DND-41 (cell line): ENCODE data around the gene ANKRD12.

Source experiments
- ATAC-seq: fragments of 200-7000 bp; cut with Tn5 transposase; 3 replicates; pipeline ENCODE4 v1.9.1; 2021; ENCODE audit warnings: low read depth; ENCODE audit not compliant: insufficient read depth
- DNase-seq: peaks from one replicate; pipeline ENCODE4 v3.0.0-alpha.2; 2020
- H2AFZ ChIP-seq: 2 replicates; pipeline ENCODE4 v1.6.0; 2012; ENCODE audit warnings: low read depth, low read length
- H3K27ac ChIP-seq: 2 replicates; pipeline ENCODE4 v1.5.1; 2012; ENCODE audit warnings: low read length, inconsistent platforms
- H3K27me3 ChIP-seq: fragments of 200-600 bp; sonication (generic); 2 replicates; pipeline ENCODE4 v1.6.0; 2012; ENCODE audit warnings: low read length, mild to moderate bottlenecking, inconsistent platforms; ENCODE audit not compliant: insufficient read depth, poor library complexity
- H3K36me3 ChIP-seq: 2 replicates; pipeline ENCODE4 v1.5.1; 2012; ENCODE audit warnings: low read length, inconsistent platforms; ENCODE audit not compliant: insufficient read depth
- H3K4me1 ChIP-seq: 2 replicates; pipeline ENCODE4 v1.5.1; 2012; ENCODE audit warnings: mild to moderate bottlenecking, low read length; ENCODE audit not compliant: insufficient read depth
- H3K4me2 ChIP-seq: 2 replicates; pipeline ENCODE4 v1.6.0; 2012; ENCODE audit warnings: mild to moderate bottlenecking, moderate library complexity, low read length, inconsistent platforms; ENCODE audit not compliant: insufficient read depth
- H3K4me3 ChIP-seq, 2 experiments: fragments of 200-600 bp in 1 of 2; shearing (Covaris generic) in 1 of 2; 2 replicates each; pipeline ENCODE4 v1.5.1; 2012 to 2016; ENCODE audit warnings: inconsistent platforms in 2 of 2, low read length in 2 of 2, mild to moderate bottlenecking in 2 of 2, low read depth in 1 of 2, moderate library complexity in 1 of 2
- H3K79me2 ChIP-seq: 2 replicates; pipeline ENCODE4 v1.6.0; 2012; ENCODE audit warnings: low read length, inconsistent platforms; ENCODE audit not compliant: insufficient read depth
- H3K9ac ChIP-seq: 2 replicates; pipeline ENCODE4 v1.6.0; 2012; ENCODE audit warnings: low read depth, mild to moderate bottlenecking, inconsistent platforms, low read length, moderate library complexity
- H3K9me3 ChIP-seq: 2 replicates; pipeline ENCODE4 v1.5.1; 2012; ENCODE audit warnings: low read length, moderate library complexity, mild to moderate bottlenecking, inconsistent platforms; ENCODE audit not compliant: insufficient read depth, severe bottlenecking
- H4K20me1 ChIP-seq: 2 replicates; pipeline ENCODE4 v1.6.0; 2012; ENCODE audit warnings: low read length; ENCODE audit not compliant: insufficient read depth
- CTCF ChIP-seq: IDR thresholded peaks from 2 replicates; pipeline ENCODE4 v1.5.1; 2012; ENCODE audit warnings: borderline replicate concordance, low read length, moderate library complexity, mild to moderate bottlenecking; ENCODE audit not compliant: poor library complexity, severe bottlenecking; ENCODE audit errors: extremely low read depth
- EZH2 ChIP-seq: IDR thresholded peaks from 3 replicates; pipeline ENCODE4 v1.6.1; 2012; ENCODE audit warnings: borderline replicate concordance, low read depth, mild to moderate bottlenecking, moderate library complexity, low read length, inconsistent platforms; ENCODE audit not compliant: severe bottlenecking

ANKRD12 gene

GRCh38 chr18:9329471-9329870 lies 192.9 kb downstream of the ANKRD12 start:
- TF ChIP-seq EZH2 (no peak), CTCF (no peak)
- no peaks in the 10 kb centered on the region for H4K20me1 ChIP-seq
- ATAC-seq: no peak

GRCh38 chr18:9330419-9330818 lies 193.8 kb downstream of the ANKRD12 start:
- Histone ChIP-seq H4K20me1 (no peaks in the 10 kb centered on the region), H3K36me3 (no peaks in the 10 kb centered on the region), H3K4me1 (peaks cover 8% of the 10 kb centered on the region), H3K9me3 (peaks cover 3% of the 10 kb centered on the region), H3K79me2 (peaks cover 2% of the 10 kb centered on the region; the same call in 1 of the 2 replicates), H3K9ac (no peak overlapping the region), H3K27me3 (peaks cover 6% of the 10 kb centered on the region), H3K4me3 (no peak overlapping the region), H3K27ac (no peak overlapping the region), H3K4me2 (no peak overlapping the region), H2AFZ (no peak overlapping the region)
- DNase-seq (no peak), ATAC-seq (no peak)
- TF ChIP-seq EZH2 (no peak), CTCF (no peak)

More at GRCh38 chr18:9329471-9329870, 192.9 kb downstream of the ANKRD12 start:
- Histone ChIP-seq H2AFZ (no peak overlapping the region), H3K9ac (no peak overlapping the region), H3K36me3 (no peaks in the 10 kb centered on the region), H3K27me3 (peaks cover 6% of the 10 kb centered on the region), H3K9me3 (peaks cover 3% of the 10 kb centered on the region), H3K79me2 (no peaks in the 10 kb centered on the region), H3K27ac (no peak overlapping the region), H3K4me1 (peaks cover 5% of the 10 kb centered on the region), H3K4me3 (no peak overlapping the region), H3K4me2 (no peak overlapping the region)
- DNase-seq: no peak

GRCh38 chr18:9333441-9334328 lies 197.1 kb downstream of the ANKRD12 start:
- ATAC-seq (no peak), DNase-seq (no peak)
- TF ChIP-seq EZH2: no peak
- Histone ChIP-seq H3K4me1 (peaks cover 38% of the 10 kb centered on the region), H3K27ac (no peak overlapping the region), H3K79me2 (peaks cover 3% of the 10 kb centered on the region; the same call in 1 of the 2 replicates), H4K20me1 (no peaks in the 10 kb centered on the region), H2AFZ (peak overlapping the region; percentile 46), H3K27me3 (peaks cover 6% of the 10 kb centered on the region), H3K4me2 (peak overlapping the region; percentile 68), H3K36me3 (peaks cover 12% of the 10 kb centered on the region; the same call in 1 of the 2 replicates), H3K9me3 (peaks cover 3% of the 10 kb centered on the region), H3K9ac (no peak overlapping the region), H3K4me3 (peak overlapping the region in 1 of 2 experiments; percentile 48; a peak in 2 of 4 replicates)
